Subcutaneous adipose tissue (tissue), 4 donors: ENCODE measurements around the gene FRS3. TPM values are rescaled to one million over a fixed set of nuclear protein-coding genes. Genes with fewer than 3 reads are reported as not detected.

ENCODE experiments used
- CTCF ChIP-seq: fragments of 450-650 bp; IDR thresholded peaks from one replicate; pipeline ENCODE4 v1.5.1; 2016; ENCODE audit warnings: low read depth, mild to moderate bottlenecking, control low read depth, antibody characterized with exemption, moderate library complexity
- total RNA-seq, 4 donors: library from RNA; depleted of rRNA; stranded (reverse); fragments of >200 nt; gene quantifications; one replicate each; pipeline ENCODE4 v1.1.0, GENCODE V29; 2016

FRS3 gene
- total RNA-seq, 4 donors from 2014 or later = 2.1 to 6.8 (median 3.6) TPM

GRCh38 chr6:41767112-41767833 is 12.4 kb downstream of the FRS3 start:
- no peak for TF ChIP-seq CTCF

- TF ChIP-seq CTCF = no peak
Measured at GRCh38 chr6:41763470-41763869, 16.2 kb downstream of the FRS3 start.

- TF ChIP-seq CTCF = no peak
Measured at GRCh38 chr6:41759905-41760579, 19.7 kb downstream of the FRS3 start.

- no peak for TF ChIP-seq CTCF
Measured at GRCh38 chr6:41759106-41759904, 20.4 kb downstream of the FRS3 start.

GRCh38 chr6:41758641-41759035 is 21.1 kb downstream of the FRS3 start:
- TF ChIP-seq CTCF = no peak

- TF ChIP-seq CTCF = no peak
Measured at GRCh38 chr6:41757931-41758640, 21.6 kb downstream of the FRS3 start.
